Measurements from ENCODE around the gene DNAJB14.

DNA sequence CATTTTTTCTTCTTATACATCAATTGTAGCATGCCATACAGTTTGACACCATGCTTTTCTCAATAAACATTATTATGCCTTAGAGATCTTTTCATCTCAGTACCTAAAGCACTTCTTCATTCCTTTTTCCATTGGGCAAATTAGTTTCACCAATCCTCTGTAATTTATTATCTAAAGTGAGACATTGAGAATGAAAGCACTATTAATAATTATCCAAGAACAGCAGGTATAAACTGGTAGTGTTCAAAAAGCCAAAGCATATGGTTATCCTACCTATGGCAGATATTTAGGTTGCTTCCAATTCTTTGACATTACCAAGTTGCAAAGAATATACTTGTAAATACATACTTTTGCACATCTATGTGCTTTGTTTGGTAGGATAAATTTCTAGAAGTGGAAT is 67.8 kb downstream of the DNAJB14 start:
- no peak for TF ChIP-seq FOXP1 (CRISPR knock-in tag; IDR thresholded peaks at IDR 0.05; ENCODE audit: borderline replicate concordance)
- no peak for TF ChIP-seq ZNF396 (CRISPR knock-in tag; IDR thresholded peaks at IDR 0.05; ENCODE audit: borderline replicate concordance)
- TF ChIP-seq, protein P1, sequence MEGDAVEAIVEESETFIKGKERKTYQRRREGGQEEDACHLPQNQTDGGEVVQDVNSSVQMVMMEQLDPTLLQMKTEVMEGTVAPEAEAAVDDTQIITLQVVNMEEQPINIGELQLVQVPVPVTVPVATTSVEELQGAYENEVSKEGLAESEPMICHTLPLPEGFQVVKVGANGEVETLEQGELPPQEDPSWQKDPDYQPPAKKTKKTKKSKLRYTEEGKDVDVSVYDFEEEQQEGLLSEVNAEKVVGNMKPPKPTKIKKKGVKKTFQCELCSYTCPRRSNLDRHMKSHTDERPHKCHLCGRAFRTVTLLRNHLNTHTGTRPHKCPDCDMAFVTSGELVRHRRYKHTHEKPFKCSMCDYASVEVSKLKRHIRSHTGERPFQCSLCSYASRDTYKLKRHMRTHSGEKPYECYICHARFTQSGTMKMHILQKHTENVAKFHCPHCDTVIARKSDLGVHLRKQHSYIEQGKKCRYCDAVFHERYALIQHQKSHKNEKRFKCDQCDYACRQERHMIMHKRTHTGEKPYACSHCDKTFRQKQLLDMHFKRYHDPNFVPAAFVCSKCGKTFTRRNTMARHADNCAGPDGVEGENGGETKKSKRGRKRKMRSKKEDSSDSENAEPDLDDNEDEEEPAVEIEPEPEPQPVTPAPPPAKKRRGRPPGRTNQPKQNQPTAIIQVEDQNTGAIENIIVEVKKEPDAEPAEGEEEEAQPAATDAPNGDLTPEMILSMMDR (IDR thresholded peaks at IDR 0.05), result no peak
- no peak for TF ChIP-seq KAT7 (CRISPR knock-in tag; IDR thresholded peaks at IDR 0.05; ENCODE audit: borderline replicate concordance)
- TF ChIP-seq SMAD3 (CRISPR knock-in tag; IDR thresholded peaks at IDR 0.05; ENCODE audit: borderline replicate concordance), result no peak
- no peak for TF ChIP-seq ZNF263 (CRISPR knock-in tag; IDR thresholded peaks at IDR 0.05; ENCODE audit: low read depth)

All from WTC11 (cell line).